GM12878 (cell line): ENCODE measurements around the gene GCM1. TPM values are rescaled to one million over a fixed set of nuclear protein-coding genes. Genes with fewer than 3 reads are reported as not detected.

Experiments
- ATAC-seq: fragments of 200-7000 bp; cut with Tn5 transposase; 3 replicates; pipeline ENCODE4 v1.9.1; 2020; ENCODE audit warnings: mild to moderate bottlenecking, moderate library complexity
- BruUV-seq: library from RNA; stranded (reverse); fragments of 400-500 nt; replicated peaks from 2 replicates; lab custom pipeline; 2021; lab: Mats Ljungman, UMichigan
- CTCF ChIA-PET: fragments of 300-600 bp; sonication (Branson Sonifier 250); formaldehyde crosslinking; extraction: SDS; loops from one replicate; lab custom pipeline; 2021; ENCODE audit warnings: inconsistent platforms; lab: Yijun Ruan, JAX
- POLR2A ChIA-PET: fragments of 350-600 bp; formaldehyde crosslinking; extraction: SDS; loops from one replicate; lab custom pipeline; 2021; ENCODE audit warnings: inconsistent platforms; lab: Charles Lee
- RAD21 ChIA-PET: fragments of 300-600 bp; sonication (Branson Sonifier 250); formaldehyde crosslinking; loops from one replicate; lab custom pipeline; 2023; ENCODE audit warnings: antibody characterized with exemption; ENCODE audit not compliant: unreplicated experiment; lab: Charles Lee
- SMC1A ChIA-PET: fragments of 300-600 bp; sonication (Branson Sonifier 250); formaldehyde crosslinking; loops from one replicate; lab custom pipeline; 2023; ENCODE audit not compliant: unreplicated experiment, uncharacterized antibody; lab: Charles Lee
- DNase-seq: peaks from one replicate; pipeline ENCODE4 v3.0.0-alpha.2; 2011; ENCODE audit warnings: low read depth, low spot score
- FAIRE-seq: peaks from 3 replicates; lab custom pipeline; 2011; peaks lifted over from hg19 to GRCh38; lab: Jason Lieb, UNC
- H2AFZ ChIP-seq: 2 replicates; pipeline ENCODE4 v1.6.0; 2011; ENCODE audit warnings: low read depth, low read length, control low read depth; ENCODE audit not compliant: control insufficient read depth
- H3K27ac ChIP-seq: 2 replicates; pipeline ENCODE4 v1.5.1; 2011; ENCODE audit warnings: control low read depth; ENCODE audit not compliant: control insufficient read depth, insufficient read depth
- H3K27me3 ChIP-seq, 2 experiments: replicated peaks in 1 of 2; 2 replicates each; pipeline versions ENCODE4 v1.6.0 to v1.6.1; 2011; ENCODE audit warnings: low read length in 1 of 2; ENCODE audit not compliant: control insufficient read depth in 2 of 2, insufficient read depth in 2 of 2
- H3K36me3 ChIP-seq, 2 experiments: 2 replicates each; pipeline ENCODE4 v1.5.1; 2011; ENCODE audit warnings: low read length in 1 of 2; ENCODE audit not compliant: control insufficient read depth in 2 of 2, insufficient read depth in 2 of 2
- H3K4me1 ChIP-seq: 2 replicates; pipeline ENCODE4 v1.6.1; 2011; ENCODE audit warnings: mild to moderate bottlenecking, low read length, moderate library complexity, mixed read lengths; ENCODE audit not compliant: control insufficient read depth, insufficient read depth
- H3K4me2 ChIP-seq: 2 replicates; pipeline ENCODE4 v1.6.0; 2011; ENCODE audit warnings: control low read depth; ENCODE audit not compliant: control insufficient read depth, insufficient read depth
- H3K4me3 ChIP-seq: fragments of 200-600 bp; sonication (generic); 2 replicates; pipeline ENCODE4 v1.5.1; 2016
- H3K79me2 ChIP-seq: 2 replicates; pipeline ENCODE4 v1.6.0; 2011; ENCODE audit warnings: low read length; ENCODE audit not compliant: control insufficient read depth, insufficient read depth
- H3K9ac ChIP-seq: 2 replicates; pipeline ENCODE4 v1.8.0; 2011; ENCODE audit warnings: low read length, control low read depth, mixed read lengths; ENCODE audit not compliant: control insufficient read depth, insufficient read depth
- H3K9me3 ChIP-seq: replicated peaks from 3 replicates; pipeline ENCODE4 v1.5.1; 2011; ENCODE audit warnings: mild to moderate bottlenecking, low read length; ENCODE audit not compliant: control insufficient read depth, insufficient read depth
- H4K20me1 ChIP-seq: 2 replicates; pipeline ENCODE4 v1.6.0; 2011; ENCODE audit not compliant: control insufficient read depth, insufficient read depth
- ASH2L ChIP-seq: fragments of 300-600, 200-600 bp; sonication (generic); IDR thresholded peaks from 2 replicates; pipeline ENCODE4 v1.6.1; 2017; ENCODE audit warnings: low read depth, mild to moderate bottlenecking, borderline replicate concordance
- CBFB ChIP-seq: IDR thresholded peaks from 2 replicates; pipeline ENCODE4 v1.6.1; 2016; ENCODE audit warnings: antibody characterized with exemption, low read depth
- FOXM1 ChIP-seq: IDR thresholded peaks from 2 replicates; pipeline ENCODE4 v1.6.1; 2012; ENCODE audit warnings: low read depth, mild to moderate bottlenecking, inconsistent platforms, low read length, moderate library complexity
- IRF4 ChIP-seq: IDR thresholded peaks from 2 replicates; pipeline ENCODE4 v1.6.1; 2011; ENCODE audit warnings: low read depth, low read length
- RAD51 ChIP-seq: fragments of 450-650 bp; IDR thresholded peaks from 2 replicates; pipeline ENCODE4 v1.6.1; 2016; ENCODE audit warnings: moderate library complexity, mild to moderate bottlenecking, inconsistent platforms
- RUNX3 ChIP-seq: IDR thresholded peaks from 2 replicates; pipeline ENCODE4 v1.6.1; 2012; ENCODE audit warnings: low read length, inconsistent platforms
- ZBED1 ChIP-seq: IDR thresholded peaks from 2 replicates; pipeline ENCODE4 v1.6.1; 2016; ENCODE audit warnings: borderline replicate concordance
- WGBS: methylation state at CpG from one replicate; pipeline ENCODE4 v1.1.6; 2016; ENCODE audit warnings: low lambda C conversion rate; ENCODE audit not compliant: insufficient replicate concordance, insufficient coverage; ENCODE audit errors: missing lambda C conversion rate; 5-methylcytosine and 5-hydroxymethylcytosine counted together
- in situ Hi-C: fragments of 300-500 bp; cut with MboI; formaldehyde crosslinking; loops from 9 replicates; pipeline ENCODE4 v1.14.3; 2018; ENCODE audit warnings: mixed read lengths
- intact Hi-C: fragments of 100-400 bp; cut with micrococcal nuclease; formaldehyde crosslinking; loops from one replicate; pipeline ENCODE4 v1.14.2; 2022; ENCODE audit not compliant: unreplicated experiment
- polyA plus RNA-seq, 11 experiments: library from polyadenylated mRNA; depleted of rRNA in 4 of 11; unstranded in 6 of 11; stranded (reverse) in 5 of 11; fragments of >200 nt; fragmentation: Nextera tagmentation in 4 of 11; fragmentation: Illumina TruSeq in 1 of 11; extraction: Ambion mirVana in 4 of 11; extraction: Trizol in 1 of 11; gene quantifications; 1 replicate in 1 of 11; 2 replicates in 10 of 11; pipeline versions ENCODE4 v1.2.1 to v1.2.3, GENCODE V29; 2011 to 2016; ENCODE audit warnings: inconsistent platforms in 2 of 11, missing spikeins in 2 of 11, low read depth in 1 of 11
- total RNA-seq, 4 experiments: library from RNA; depleted of rRNA in 3 of 4; stranded (reverse); fragments of >200 nt in 3 of 4; fragmentation: Illumina TruSeq in 1 of 4; extraction: Trizol in 1 of 4; gene quantifications; 2 replicates each; pipeline versions ENCODE4 v1.2.1 to v1.2.3, GENCODE V29; 2013 to 2021
- TF ChIP-seq, protein P1 (sequence below): fragments of 450-650 bp; IDR thresholded peaks from 2 replicates; pipeline ENCODE4 v1.6.1; 2014; ENCODE audit warnings: mild to moderate bottlenecking
- TF ChIP-seq, protein P2 (sequence below): fragments of 450-650 bp; IDR thresholded peaks from 2 replicates; pipeline ENCODE4 v1.6.1; 2017; ENCODE audit warnings: mild to moderate bottlenecking, low read depth, inconsistent platforms; ENCODE audit not compliant: poor library complexity, severe bottlenecking
- TF ChIP-seq, protein P3 (sequence below): fragments of 450-650 bp; formaldehyde crosslinking; IDR thresholded peaks from 2 replicates; pipeline ENCODE4 v1.5.0; 2022; ENCODE audit warnings: mild to moderate bottlenecking, missing genetic modification characterization

The GCM1 gene
- total and polyA plus RNA-seq, 10 of the 15 experiments (the other 5 are each of a cell fraction or from before 2014, with no cell fraction given): 0.04 to 0.08 (median 0.05) TPM; not detected in 5

DNA sequence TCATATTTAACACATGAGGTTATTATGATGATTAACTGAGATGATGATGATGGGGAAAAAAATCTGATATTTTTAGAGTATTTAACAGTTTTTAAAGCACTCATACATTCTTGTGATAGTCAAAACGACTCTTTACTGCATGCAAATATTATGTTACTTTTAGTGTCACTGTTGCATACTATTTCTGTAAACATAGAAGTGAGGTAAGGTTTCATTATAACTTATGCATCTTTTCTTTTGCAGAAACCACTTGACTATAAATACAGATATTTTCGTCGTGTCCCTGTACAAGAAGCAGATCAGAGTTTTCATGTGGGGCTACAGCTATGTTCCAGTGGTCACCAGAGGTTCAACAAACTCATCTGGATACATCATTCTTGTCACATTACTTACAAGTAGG, 53.4 kb downstream of the GCM1 start (continued):
- peak; percentile 5; the same call in 1 of the 2 replicates for TF ChIP-seq RUNX3

DNA sequence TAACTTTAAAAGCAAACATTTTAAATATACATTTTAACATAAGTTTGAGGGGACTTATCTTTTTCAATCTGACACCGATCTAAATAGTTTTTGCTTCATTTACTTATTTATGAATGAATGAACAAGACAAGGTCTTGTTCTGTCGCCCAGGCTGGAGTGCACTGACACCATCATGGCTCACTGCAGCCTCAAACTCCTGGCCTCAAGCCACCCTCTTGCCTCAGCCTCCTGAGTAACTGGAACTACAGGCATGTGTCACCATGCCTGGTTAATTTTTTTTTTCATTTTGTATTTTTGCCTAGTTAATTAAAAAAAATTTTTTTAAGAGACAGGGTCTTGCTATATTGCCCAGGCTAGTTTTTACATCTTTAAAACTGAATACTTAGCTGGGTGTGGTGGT, 58.1 kb downstream of the GCM1 start:
- ChIA-PET POLR2A (no interaction called here), CTCF (no interaction called here)
- Histone ChIP-seq H4K20me1 (no peaks in the 10 kb centered on the region), H3K36me3 (peaks cover 5 to 20% of the 10 kb centered on the region in 2 experiments), H3K79me2 (no peaks in the 10 kb centered on the region)
- FAIRE-seq (no peak), ATAC-seq (no peak)
- intact Hi-C loops: no loop called here
- TF ChIP-seq ASH2L (no peak), ZBED1 (no peak), RAD51 (no peak), FOXM1 (no peak)
- TF ChIP-seq, protein P1, sequence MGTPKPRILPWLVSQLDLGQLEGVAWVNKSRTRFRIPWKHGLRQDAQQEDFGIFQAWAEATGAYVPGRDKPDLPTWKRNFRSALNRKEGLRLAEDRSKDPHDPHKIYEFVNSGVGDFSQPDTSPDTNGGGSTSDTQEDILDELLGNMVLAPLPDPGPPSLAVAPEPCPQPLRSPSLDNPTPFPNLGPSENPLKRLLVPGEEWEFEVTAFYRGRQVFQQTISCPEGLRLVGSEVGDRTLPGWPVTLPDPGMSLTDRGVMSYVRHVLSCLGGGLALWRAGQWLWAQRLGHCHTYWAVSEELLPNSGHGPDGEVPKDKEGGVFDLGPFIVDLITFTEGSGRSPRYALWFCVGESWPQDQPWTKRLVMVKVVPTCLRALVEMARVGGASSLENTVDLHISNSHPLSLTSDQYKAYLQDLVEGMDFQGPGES: no peak
- TF ChIP-seq, all 136 proteins: peak for 0
- Histone ChIP-seq H3K4me2 (no peak overlapping the region), H3K4me3 (no peak overlapping the region), H3K4me1 (no peaks in the 10 kb centered on the region), H3K27ac (no peak overlapping the region), H2AFZ (no peak overlapping the region), H3K9me3 (no peaks in the 10 kb centered on the region), H3K27me3 (no peaks in the 10 kb centered on the region), H3K9ac (no peak overlapping the region)
- no TSS peak for BruUV-seq
- 98% methylated on average over 2 of the region's 2 CpGs for WGBS
- no peak for DNase-seq
- SMC1A ChIA-PET: interaction anchor here (1.1 kb wide), 1 partner anchor 18 kb away, joined by 5 read pairs; no protein-coding TSS in a partner anchor
- RAD21 ChIA-PET: no interaction called here
- in situ Hi-C loops: no loop called here

DNA sequence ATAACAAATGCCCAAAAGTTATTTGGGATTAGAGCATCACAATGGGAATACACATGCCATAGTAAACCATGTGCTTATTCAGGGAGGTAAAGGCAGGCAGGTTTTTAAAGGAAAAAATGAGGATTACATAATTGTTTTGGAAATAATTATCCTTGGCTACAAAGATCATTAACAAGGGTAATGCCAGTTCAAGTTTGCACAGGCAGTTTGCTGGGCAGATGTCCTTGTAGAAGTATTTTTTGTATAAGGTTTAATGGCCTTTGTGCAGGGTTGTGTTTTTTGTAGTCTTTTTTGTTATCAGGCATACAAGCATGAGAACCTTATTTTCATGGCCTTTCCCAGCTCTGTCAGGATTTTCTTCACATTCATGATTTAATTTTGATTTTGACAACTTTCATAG, 58.7 kb downstream of the GCM1 start:
- in situ Hi-C loops (no loop called here), intact Hi-C loops (no loop called here)
- no peaks in the 10 kb centered on the region for H3K4me1 ChIP-seq
- no peak overlapping the region for H2AFZ ChIP-seq
- H3K4me3 ChIP-seq: no peak overlapping the region
- DNase-seq: no peak
- POLR2A ChIA-PET: no interaction called here
- ATAC-seq: no peak
- H3K36me3 ChIP-seq: peaks cover 5 to 20% of the 10 kb centered on the region in 2 experiments
- H3K9ac ChIP-seq: no peak overlapping the region
- no peak for FAIRE-seq
- CTCF ChIA-PET: no interaction called here
- H3K27ac ChIP-seq: no peak overlapping the region
- no peaks in the 10 kb centered on the region for H3K79me2 ChIP-seq
- BruUV-seq: no TSS peak
- H3K27me3 ChIP-seq: no peaks in the 10 kb centered on the region
- SMC1A ChIA-PET: interaction anchor here (1.1 kb wide), 1 partner anchor 18 kb away, joined by 5 read pairs; no protein-coding TSS in a partner anchor
- no peaks in the 10 kb centered on the region for H3K9me3 ChIP-seq
- RAD21 ChIA-PET: no interaction called here
- no peak overlapping the region for H3K4me2 ChIP-seq
- no peaks in the 10 kb centered on the region for H4K20me1 ChIP-seq
- TF ChIP-seq, protein P2, sequence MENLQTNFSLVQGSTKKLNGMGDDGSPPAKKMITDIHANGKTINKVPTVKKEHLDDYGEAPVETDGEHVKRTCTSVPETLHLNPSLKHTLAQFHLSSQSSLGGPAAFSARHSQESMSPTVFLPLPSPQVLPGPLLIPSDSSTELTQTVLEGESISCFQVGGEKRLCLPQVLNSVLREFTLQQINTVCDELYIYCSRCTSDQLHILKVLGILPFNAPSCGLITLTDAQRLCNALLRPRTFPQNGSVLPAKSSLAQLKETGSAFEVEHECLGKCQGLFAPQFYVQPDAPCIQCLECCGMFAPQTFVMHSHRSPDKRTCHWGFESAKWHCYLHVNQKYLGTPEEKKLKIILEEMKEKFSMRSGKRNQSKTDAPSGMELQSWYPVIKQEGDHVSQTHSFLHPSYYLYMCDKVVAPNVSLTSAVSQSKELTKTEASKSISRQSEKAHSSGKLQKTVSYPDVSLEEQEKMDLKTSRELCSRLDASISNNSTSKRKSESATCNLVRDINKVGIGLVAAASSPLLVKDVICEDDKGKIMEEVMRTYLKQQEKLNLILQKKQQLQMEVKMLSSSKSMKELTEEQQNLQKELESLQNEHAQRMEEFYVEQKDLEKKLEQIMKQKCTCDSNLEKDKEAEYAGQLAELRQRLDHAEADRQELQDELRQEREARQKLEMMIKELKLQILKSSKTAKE: no peak
- no peak for TF ChIP-seq IRF4
- TF ChIP-seq, protein P3, sequence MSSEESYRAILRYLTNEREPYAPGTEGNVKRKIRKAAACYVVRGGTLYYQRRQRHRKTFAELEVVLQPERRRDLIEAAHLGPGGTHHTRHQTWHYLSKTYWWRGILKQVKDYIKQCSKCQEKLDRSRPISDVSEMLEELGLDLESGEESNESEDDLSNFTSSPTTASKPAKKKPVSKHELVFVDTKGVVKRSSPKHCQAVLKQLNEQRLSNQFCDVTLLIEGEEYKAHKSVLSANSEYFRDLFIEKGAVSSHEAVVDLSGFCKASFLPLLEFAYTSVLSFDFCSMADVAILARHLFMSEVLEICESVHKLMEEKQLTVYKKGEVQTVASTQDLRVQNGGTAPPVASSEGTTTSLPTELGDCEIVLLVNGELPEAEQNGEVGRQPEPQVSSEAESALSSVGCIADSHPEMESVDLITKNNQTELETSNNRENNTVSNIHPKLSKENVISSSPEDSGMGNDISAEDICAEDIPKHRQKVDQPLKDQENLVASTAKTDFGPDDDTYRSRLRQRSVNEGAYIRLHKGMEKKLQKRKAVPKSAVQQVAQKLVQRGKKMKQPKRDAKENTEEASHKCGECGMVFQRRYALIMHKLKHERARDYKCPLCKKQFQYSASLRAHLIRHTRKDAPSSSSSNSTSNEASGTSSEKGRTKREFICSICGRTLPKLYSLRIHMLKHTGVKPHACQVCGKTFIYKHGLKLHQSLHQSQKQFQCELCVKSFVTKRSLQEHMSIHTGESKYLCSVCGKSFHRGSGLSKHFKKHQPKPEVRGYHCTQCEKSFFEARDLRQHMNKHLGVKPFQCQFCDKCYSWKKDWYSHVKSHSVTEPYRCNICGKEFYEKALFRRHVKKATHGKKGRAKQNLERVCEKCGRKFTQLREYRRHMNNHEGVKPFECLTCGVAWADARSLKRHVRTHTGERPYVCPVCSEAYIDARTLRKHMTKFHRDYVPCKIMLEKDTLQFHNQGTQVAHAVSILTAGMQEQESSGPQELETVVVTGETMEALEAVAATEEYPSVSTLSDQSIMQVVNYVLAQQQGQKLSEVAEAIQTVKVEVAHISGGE (CRISPR knock-in tag): no peak
- no peak for TF ChIP-seq CBFB
